HepG2 (cell line): Measurements from ENCODE around the gene FGFR2. TPM values are rescaled to one million over a fixed set of nuclear protein-coding genes. Genes with fewer than 3 reads are reported as not detected.

ENCODE experiments used
- ATAC-seq: fragments of 200-7000 bp; cut with Tn5 transposase; 3 replicates; pipeline ENCODE4 v1.9.1; 2020; ENCODE audit warnings: mild to moderate bottlenecking, moderate library complexity
- BruUV-seq: library from RNA; stranded (reverse); fragments of 400-500 nt; replicated peaks from 2 replicates; lab custom pipeline; 2021; lab: Mats Ljungman, UMichigan
- CTCF ChIA-PET: fragments of 300-600 bp; formaldehyde crosslinking; extraction: SDS; loops from one replicate; lab custom pipeline; 2021; ENCODE audit warnings: low total read pairs, inconsistent platforms, low intra/inter-chr PET ratio; lab: Yijun Ruan, JAX
- POLR2A ChIA-PET: fragments of 350-600 bp; sonication (Branson Sonifier 250); formaldehyde crosslinking; loops from one replicate; lab custom pipeline; 2020; ENCODE audit warnings: antibody characterized with exemption, inconsistent platforms; lab: Yijun Ruan, JAX
- DNase-seq: peaks from one replicate; pipeline ENCODE4 v3.0.0-alpha.2; 2015; ENCODE audit warnings: low spot score
- FAIRE-seq: peaks from 3 replicates; lab custom pipeline; 2011; peaks lifted over from hg19 to GRCh38; lab: Jason Lieb, UNC
- H2AFZ ChIP-seq: one replicate; pipeline ENCODE4 v1.6.1; 2011; ENCODE audit warnings: low read length, inconsistent platforms
- H3K27ac ChIP-seq: fragments of 300-600 bp; 3 replicates; pipeline ENCODE4 v1.8.0; 2011; ENCODE audit warnings: mixed run types, mild to moderate bottlenecking, mixed read lengths, low read length, inconsistent platforms; ENCODE audit not compliant: insufficient read depth; ENCODE audit errors: extremely low read length
- H3K27me3 ChIP-seq, 2 experiments: fragments of 200-600 bp in 1 of 2; 2 replicates in 1 of 2; 3 replicates in 1 of 2; pipeline versions ENCODE4 v1.6.0 to v1.8.0; 2011; ENCODE audit warnings: low read length in 2 of 2, mild to moderate bottlenecking in 2 of 2, moderate library complexity in 2 of 2, inconsistent platforms in 1 of 2; ENCODE audit not compliant: insufficient read depth in 2 of 2, control insufficient read depth in 1 of 2
- H3K36me3 ChIP-seq, 2 experiments: fragments of 200-600 bp in 1 of 2; replicated peaks in 1 of 2; 2 replicates in 1 of 2; 3 replicates in 1 of 2; pipeline versions ENCODE4 v1.5.1 to v1.8.0; 2011; ENCODE audit warnings: low read length in 2 of 2, inconsistent platforms in 1 of 2; ENCODE audit not compliant: insufficient read depth in 2 of 2, control insufficient read depth in 1 of 2
- H3K4me1 ChIP-seq: 2 replicates; pipeline ENCODE4 v1.5.1; 2012; ENCODE audit warnings: low read length, inconsistent platforms; ENCODE audit not compliant: insufficient read depth
- H3K4me2 ChIP-seq: 2 replicates; pipeline ENCODE4 v1.6.0; 2011; ENCODE audit warnings: low read depth, low read length, inconsistent platforms
- H3K4me3 ChIP-seq, 3 experiments: fragments of 200-600 bp in 1 of 3; sonication (generic), shearing (Covaris generic) in 1 of 3; replicated peaks in 1 of 3; 2 replicates each; pipeline ENCODE4 v1.5.1; 2011 to 2016; ENCODE audit warnings: low read length in 3 of 3, inconsistent platforms in 2 of 3, low read depth in 2 of 3, mild to moderate bottlenecking in 2 of 3, control low read depth in 1 of 3, mixed read lengths in 1 of 3; ENCODE audit not compliant: insufficient read depth in 1 of 3
- H3K79me2 ChIP-seq: one replicate; pipeline ENCODE4 v1.6.1; 2011; ENCODE audit warnings: low read length, inconsistent platforms; ENCODE audit not compliant: insufficient read depth
- H3K9ac ChIP-seq: 2 replicates; pipeline ENCODE4 v1.6.0; 2011; ENCODE audit warnings: mild to moderate bottlenecking, low read depth, low read length, inconsistent platforms; ENCODE audit not compliant: insufficient read depth
- H3K9me3 ChIP-seq: 2 replicates; pipeline ENCODE4 v1.5.1; 2012; ENCODE audit warnings: mild to moderate bottlenecking, low read length
- H4K20me1 ChIP-seq: 2 replicates; pipeline ENCODE4 v1.6.0; 2011; ENCODE audit warnings: inconsistent platforms, mild to moderate bottlenecking, low read length, moderate library complexity; ENCODE audit not compliant: insufficient read depth
- ARNT2 ChIP-seq: sonication (generic); formaldehyde crosslinking; IDR thresholded peaks from 2 replicates; pipeline ENCODE4 v1.8.0; 2022; ENCODE audit warnings: mild to moderate bottlenecking, low read depth, missing genetic modification reagents, moderate library complexity
- GTF2F1 ChIP-seq: fragments of 150-350 bp; IDR thresholded peaks from 2 replicates; pipeline ENCODE4 v1.6.1; 2014; ENCODE audit warnings: low read length
- MED8 ChIP-seq: sonication (generic); formaldehyde crosslinking; IDR thresholded peaks from 2 replicates; pipeline ENCODE4 v1.8.1; 2023; ENCODE audit warnings: mild to moderate bottlenecking, missing genetic modification reagents; ENCODE audit not compliant: insufficient replicate concordance
- MEIS2 ChIP-seq: sonication (generic); formaldehyde crosslinking; IDR thresholded peaks from 2 replicates; pipeline ENCODE4 v1.9.0; 2021; ENCODE audit warnings: mild to moderate bottlenecking, missing genetic modification reagents
- PAF1 ChIP-seq: IDR thresholded peaks from 2 replicates; pipeline ENCODE4 v1.6.1; 2016; ENCODE audit warnings: missing genetic modification reagents, missing compliant biosample characterization
- RFX5 ChIP-seq: IDR thresholded peaks from 2 replicates; pipeline ENCODE4 v1.6.1; 2011; ENCODE audit warnings: low read depth, low read length, improper control_type of control experiment
- RXRB ChIP-seq: IDR thresholded peaks from 2 replicates; pipeline ENCODE4 v1.6.1; 2016; ENCODE audit warnings: borderline replicate concordance, missing genetic modification reagents, missing compliant biosample characterization
- SIN3B ChIP-seq: fragments of 150-350 bp; IDR thresholded peaks from 2 replicates; pipeline ENCODE4 v1.6.1; 2014; ENCODE audit warnings: low read length
- USF2 ChIP-seq, 2 experiments: sonication (generic) in 1 of 2; formaldehyde crosslinking in 1 of 2; IDR thresholded peaks; 2 replicates each; pipeline versions ENCODE4 v1.5.1 to v1.6.1; 2011 to 2020; ENCODE audit warnings: borderline replicate concordance in 1 of 2, low read depth in 1 of 2, low read length in 1 of 2, mild to moderate bottlenecking in 1 of 2, missing genetic modification reagents in 1 of 2, moderate library complexity in 1 of 2
- ZBTB4 ChIP-seq: sonication (generic); formaldehyde crosslinking; IDR thresholded peaks from 2 replicates; pipeline ENCODE4 v1.4.0; 2020; ENCODE audit warnings: missing genetic modification reagents, mild to moderate bottlenecking, borderline replicate concordance
- ZKSCAN5 ChIP-seq: sonication (generic); formaldehyde crosslinking; IDR thresholded peaks from 2 replicates; pipeline ENCODE4 v1.5.1; 2020; ENCODE audit warnings: mild to moderate bottlenecking, missing genetic modification reagents
- ZNF431 ChIP-seq: sonication (generic); formaldehyde crosslinking; IDR thresholded peaks from 2 replicates; pipeline ENCODE4 v1.9.0; 2022; ENCODE audit warnings: missing genetic modification reagents, low read depth, mild to moderate bottlenecking, borderline replicate concordance
- ZNF784 ChIP-seq: sonication (generic); formaldehyde crosslinking; IDR thresholded peaks from 2 replicates; pipeline ENCODE4 v1.5.1; 2020; ENCODE audit warnings: missing genetic modification reagents, mild to moderate bottlenecking, borderline replicate concordance
- WGBS: methylation state at CpG from one replicate; pipeline ENCODE4 v1.1.6; 2017; ENCODE audit warnings: low lambda C conversion rate; 5-methylcytosine and 5-hydroxymethylcytosine counted together
- in situ Hi-C: cut with HindIII; loops from 2 replicates; pipeline ENCODE4 v1.10.0; 2017; ENCODE audit warnings: low pct_unique_long_range_greater_than_20kb; ENCODE audit not compliant: extremely low pct_ligation_motif_present
- intact Hi-C: fragments of 100-400 bp; cut with micrococcal nuclease; formaldehyde crosslinking; loops from one replicate; pipeline ENCODE4 v1.10.0; 2022; ENCODE audit not compliant: unreplicated experiment
- polyA plus RNA-seq, 8 experiments: library from polyadenylated mRNA; depleted of rRNA in 3 of 8; stranded (reverse) in 7 of 8; unstranded in 1 of 8; fragments of >200 nt; fragmentation: Illumina TruSeq in 4 of 8; extraction: Trizol in 4 of 8; gene quantifications; 2 replicates each; pipeline versions ENCODE4 v1.2.1 to v1.2.3, GENCODE V29; 2011 to 2016; ENCODE audit warnings: low read depth in 4 of 8, missing spikeins in 1 of 8, mixed read lengths in 1 of 8; ENCODE audit not compliant: insufficient read depth in 1 of 8
- total RNA-seq, 5 experiments: library from RNA; depleted of rRNA; stranded (reverse); fragments of >200 nt; fragmentation: Illumina TruSeq; extraction: Trizol; gene quantifications; 2 replicates each; pipeline ENCODE4 v1.2.3, GENCODE V29; 2016; ENCODE audit warnings: low read depth in 1 of 5

FGFR2 gene
- total and polyA plus RNA-seq, 2 of the 13 experiments (the other 11 are each of a cell fraction or from before 2014, with no cell fraction given): 1.6 to 2.6 TPM

GRCh38 chr10:121484816-121485215 is 113.4 kb downstream of the FGFR2 start:
- Histone ChIP-seq H3K9me3 (no peaks in the 10 kb centered on the region), H3K4me2 (no peak overlapping the region), H3K4me1 (peaks cover 14% of the 10 kb centered on the region), H3K36me3 (0 out of 5 replicates have a peak, but pooled peaks cover 0 to under 1% of the 10 kb centered on the region in 2 experiments), H3K4me3 (no peak overlapping the region), H2AFZ (no peak overlapping the region), H3K27me3 (no peaks in the 10 kb centered on the region)
- 94% methylated on average over 7 of the region's 13 CpGs for WGBS
- no TSS peak for BruUV-seq
- DNase-seq: no peak
- POLR2A ChIA-PET: no interaction called here
- in situ Hi-C loops: no loop called here
- no peak for FAIRE-seq
- CTCF ChIA-PET: no interaction called here
- no peak for ATAC-seq
- TF ChIP-seq ZNF784 (CRISPR knock-in tag) (no peak), RXRB (no peak), PAF1 (CRISPR knock-in tag) (no peak), GTF2F1 (no peak), ZNF431 (CRISPR knock-in tag) (no peak), MEIS2 (CRISPR knock-in tag) (no peak), ARNT2 (CRISPR knock-in tag) (no peak), RFX5 (no peak), MED8 (CRISPR knock-in tag) (no peak)
- TF ChIP-seq, all 625 proteins: peak for 0
- Histone ChIP-seq H4K20me1 (no peaks in the 10 kb centered on the region), H3K9ac (no peak overlapping the region), H3K27ac (no peak overlapping the region), H3K79me2 (no peaks in the 10 kb centered on the region)
- intact Hi-C loops: no loop called here

GRCh38 chr10:121484401-121484800 is 113.8 kb downstream of the FGFR2 start:
- no peaks in the 10 kb centered on the region for H3K9me3 ChIP-seq
- H2AFZ ChIP-seq: no peak overlapping the region
- no peak for ATAC-seq
- DNase-seq: no peak
- peaks cover 14% of the 10 kb centered on the region for H3K4me1 ChIP-seq
- ChIA-PET POLR2A (no interaction called here), CTCF (no interaction called here)
- H3K4me3 ChIP-seq: no peak overlapping the region
- no peaks in the 10 kb centered on the region for H4K20me1 ChIP-seq
- WGBS: 93% methylated on average over 8 of the region's 8 CpGs
- no peak overlapping the region for H3K9ac ChIP-seq
- no TSS peak for BruUV-seq
- H3K27ac ChIP-seq: no peak overlapping the region
- no peaks in the 10 kb centered on the region for H3K27me3 ChIP-seq
- FAIRE-seq: no peak
- H3K36me3 ChIP-seq: 0 out of 5 replicates have a peak, but pooled peaks cover 0 to 4% of the 10 kb centered on the region in 2 experiments
- in situ Hi-C loops: no loop called here
- no peak overlapping the region for H3K4me2 ChIP-seq
- no peaks in the 10 kb centered on the region for H3K79me2 ChIP-seq
- intact Hi-C loops: no loop called here
- no peak for TF ChIP-seq ZKSCAN5 (CRISPR knock-in tag)
- TF ChIP-seq USF2 (IDR thresholded peaks at IDR 0.05; ENCODE audit: low read depth, low read length): no peak
- TF ChIP-seq USF2 (CRISPR knock-in tag; IDR thresholded peaks at IDR 0.05; ENCODE audit: borderline replicate concordance): no peak
- no peak for TF ChIP-seq SIN3B
- no peak for TF ChIP-seq ZBTB4 (CRISPR knock-in tag)
